GM19468 (cell line): ENCODE results near the gene ATF7.
"Not testable (repeated sequence)": the region's sequence is repeated elsewhere in the genome, so short reads cannot be mapped to it uniquely, and the experiment has no call there.

Experiments
- ATAC-seq: cut with Tn5 transposase; IDR thresholded peaks from one replicate; pipeline ENCODE4 v1.9.1; 2021; ENCODE audit warnings: mild to moderate bottlenecking, moderate library complexity, moderate number of reproducible peaks; ENCODE audit not compliant: unreplicated experiment; ENCODE audit errors: extremely low read depth

Gene ATF7

DNA sequence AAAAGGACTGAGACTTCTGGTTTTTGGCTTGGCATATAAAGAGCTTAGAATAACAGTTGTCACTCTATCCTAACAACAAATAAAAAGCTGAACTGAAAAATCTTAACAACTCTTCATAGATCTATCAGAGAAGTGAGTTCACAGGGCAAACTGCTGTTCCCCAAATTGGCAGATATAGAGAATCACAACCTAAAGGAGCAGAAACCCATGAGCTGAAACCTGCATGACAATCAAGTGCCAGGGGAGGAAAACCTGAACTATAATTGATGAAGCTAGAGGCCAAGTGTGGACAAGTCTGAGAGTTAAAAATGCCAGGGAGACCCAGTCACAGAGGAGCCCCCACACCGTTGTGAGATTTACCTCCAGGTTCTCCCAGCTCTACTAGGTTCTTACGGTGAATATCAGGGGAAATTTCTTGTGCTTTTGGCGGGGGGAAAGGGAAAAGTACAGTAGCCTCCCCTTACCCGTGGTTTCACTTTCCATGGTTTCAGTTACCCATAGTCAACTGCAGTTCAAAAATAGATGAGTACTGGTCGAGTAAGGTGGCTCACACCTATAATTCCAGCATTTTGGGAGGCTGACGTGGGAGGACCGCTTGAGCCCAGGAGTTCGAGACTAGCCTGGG is 53.9 kb downstream of the ATF7 start:
- ATAC-seq = no peak

DNA sequence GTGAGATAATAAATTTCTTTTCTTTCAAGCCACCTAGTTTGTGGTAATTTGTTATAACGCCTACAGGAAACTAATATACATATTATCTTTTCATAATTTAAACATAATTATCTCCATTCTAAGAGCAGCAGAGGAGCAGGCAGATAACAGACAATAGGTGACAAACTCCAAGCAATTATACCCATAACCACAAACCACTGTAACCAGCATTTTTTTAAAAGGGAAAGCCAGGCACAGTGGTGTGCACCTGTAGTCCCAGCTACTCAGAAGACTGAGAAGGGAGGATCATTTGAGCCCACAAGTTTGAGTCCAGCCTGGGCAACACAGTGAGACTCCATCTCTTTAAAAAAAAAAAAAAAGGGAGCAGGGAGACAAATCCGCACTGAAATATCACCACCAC is 54.9 kb downstream of the ATF7 start:
- no peak for ATAC-seq

DNA sequence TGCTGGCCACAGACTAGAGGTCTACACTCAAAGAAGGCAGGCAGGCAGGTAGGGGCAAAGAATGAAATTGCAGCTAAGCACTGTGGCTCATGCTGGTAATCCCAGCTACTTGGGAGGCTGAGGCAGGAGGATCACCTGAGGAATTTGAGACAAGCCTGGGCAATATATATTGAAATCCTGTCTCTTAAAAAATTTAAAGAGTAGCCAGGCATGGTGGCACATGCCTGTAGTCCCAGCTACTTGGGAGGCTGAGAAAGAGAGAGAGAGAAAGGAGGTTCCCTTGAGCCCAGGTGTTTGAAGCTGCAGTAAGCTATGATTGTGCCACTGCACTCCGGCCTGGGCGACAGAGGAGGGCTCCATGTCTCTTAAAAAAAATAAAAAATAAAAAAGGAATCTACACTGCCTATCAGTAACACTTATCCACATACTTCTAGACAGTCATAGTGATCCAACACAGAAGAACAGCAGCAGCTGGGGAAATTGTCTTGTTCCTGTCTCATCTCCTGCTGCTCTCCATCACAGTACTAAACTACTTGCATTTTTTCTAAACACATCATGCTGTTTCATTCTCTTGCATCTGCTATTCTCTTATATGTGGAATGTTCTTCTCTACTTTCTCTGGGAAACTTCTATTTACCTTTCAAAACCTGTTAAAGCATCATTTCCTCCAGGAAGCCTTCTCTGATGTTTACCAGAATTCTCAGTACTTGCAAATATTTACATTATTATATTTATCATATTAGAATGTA is 57.2 kb downstream of the ATF7 start:
- no peak for ATAC-seq

DNA sequence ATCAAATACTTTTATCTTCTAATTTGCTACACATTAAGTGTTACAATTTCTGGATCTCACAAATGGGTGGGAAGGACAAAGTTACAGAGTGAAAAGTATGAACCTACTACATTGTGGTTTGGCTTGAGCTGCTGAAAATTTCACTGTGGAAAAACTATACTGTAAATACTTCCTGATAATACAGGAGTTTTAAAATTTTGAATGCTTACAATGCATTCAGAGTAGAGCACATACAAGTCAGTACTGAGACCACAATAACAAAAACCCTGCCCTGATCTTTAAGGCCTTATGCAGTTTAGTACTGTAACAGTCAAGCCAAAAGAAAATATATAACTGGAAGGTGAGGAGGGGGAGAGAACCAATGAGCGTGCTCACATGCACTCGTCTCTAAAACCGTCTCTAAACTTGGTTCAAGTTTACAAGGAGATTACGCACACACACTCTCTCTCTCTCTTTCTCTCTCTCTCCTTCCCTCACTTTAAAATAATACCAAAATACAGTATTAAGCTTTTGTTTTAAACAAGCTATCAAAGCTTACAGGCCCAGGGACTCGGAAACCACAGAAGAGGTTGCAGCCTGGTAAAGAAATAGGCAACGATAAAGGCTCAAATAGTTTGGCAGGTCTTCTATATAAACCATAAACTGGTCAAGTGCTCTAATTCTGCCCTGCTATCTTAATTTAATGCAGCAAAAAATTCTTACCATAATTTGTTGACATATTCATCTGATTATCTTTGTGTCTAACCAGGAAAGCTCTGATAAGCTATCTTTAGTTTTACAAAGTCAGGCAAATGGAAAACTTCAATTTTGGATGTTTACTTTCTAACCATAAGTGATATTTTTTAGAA is 58.0 kb downstream of the ATF7 start:
- ATAC-seq = no peak

DNA sequence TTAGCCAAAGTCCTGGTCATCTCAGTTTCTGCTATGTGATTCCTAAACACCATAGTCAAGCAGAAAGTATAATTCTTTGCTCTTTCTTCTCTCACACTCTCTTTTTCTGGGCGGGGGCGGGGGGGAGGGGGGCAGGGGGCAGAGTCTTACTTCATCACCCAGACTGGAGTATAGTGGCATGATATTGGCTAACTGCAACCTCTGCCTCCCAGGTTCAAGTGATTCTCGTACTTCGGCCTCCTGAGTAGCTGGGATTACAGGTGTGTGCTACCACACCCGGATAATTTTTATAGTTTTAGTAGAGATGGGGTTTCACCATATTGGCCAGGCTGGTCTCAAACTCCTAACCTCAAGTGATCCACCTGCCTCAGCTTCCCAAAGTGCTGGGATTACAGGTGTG is 60.8 kb downstream of the ATF7 start:
- not testable (repeated sequence) for ATAC-seq

DNA sequence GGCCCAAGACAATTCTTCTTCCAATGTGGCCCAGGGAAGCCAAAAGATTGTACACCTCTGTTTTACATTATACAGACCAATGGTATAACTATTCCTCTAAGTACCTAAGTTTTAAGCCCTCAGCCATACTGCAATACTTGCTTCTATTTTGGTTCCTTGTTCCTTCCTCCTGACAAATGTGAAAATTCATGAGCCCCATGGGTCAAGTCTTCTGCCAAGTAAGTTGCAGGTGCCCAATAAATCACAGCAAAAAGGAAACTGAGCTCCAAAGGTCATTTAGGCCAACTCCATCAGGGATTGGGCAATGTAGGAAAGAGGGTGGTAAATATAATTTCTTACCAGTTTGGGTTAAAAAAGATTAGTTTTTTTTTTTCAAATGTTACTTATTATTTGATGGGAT is 61.2 kb downstream of the ATF7 start:
- no peak for ATAC-seq

DNA sequence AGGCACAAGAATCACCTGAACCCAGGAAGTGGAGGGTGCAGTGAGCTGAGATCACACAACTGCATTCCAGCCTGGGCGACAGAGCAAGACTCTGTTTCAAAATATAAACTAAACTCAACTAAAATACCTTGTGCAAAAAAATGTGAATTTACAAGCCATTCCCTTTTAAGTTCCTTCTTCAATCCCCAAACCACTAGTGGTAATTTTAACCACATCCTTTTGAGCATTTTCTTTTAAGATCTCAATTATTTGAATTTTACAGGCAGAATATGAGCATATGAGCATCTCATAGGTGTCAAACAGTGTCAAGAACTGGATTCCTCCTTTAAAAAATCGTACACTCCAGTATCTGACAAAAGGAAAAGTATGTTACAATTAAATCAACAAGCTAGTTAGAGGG is 61.9 kb downstream of the ATF7 start:
- ATAC-seq = no peak

DNA sequence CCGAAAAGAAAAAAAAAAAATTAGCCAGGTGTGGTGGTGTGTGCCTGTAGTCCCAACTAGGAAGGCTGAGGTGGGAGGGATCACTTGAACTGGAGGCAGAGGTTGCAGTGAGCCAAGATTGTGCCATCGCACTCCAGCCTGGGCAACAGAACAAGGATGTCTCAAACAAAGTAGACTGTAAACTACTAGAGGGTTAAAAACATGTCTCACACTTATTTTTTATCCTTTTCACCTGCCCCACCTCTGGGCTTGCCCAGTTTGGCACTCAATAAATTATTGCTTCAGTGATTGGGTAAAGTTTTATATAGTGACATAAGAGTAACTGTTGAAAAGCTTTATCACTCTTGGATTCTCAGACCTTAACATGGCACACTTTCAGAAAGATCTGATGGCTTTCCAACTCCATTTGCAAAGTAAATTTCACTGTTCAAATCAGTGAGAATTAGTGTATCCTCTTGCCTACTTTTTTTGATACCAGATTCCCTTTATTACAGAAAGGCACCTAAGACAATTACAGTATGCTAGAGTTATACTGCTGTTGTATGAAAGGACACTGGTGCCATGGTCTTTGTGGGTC is 62.6 kb downstream of the ATF7 start:
- no peak for ATAC-seq

DNA sequence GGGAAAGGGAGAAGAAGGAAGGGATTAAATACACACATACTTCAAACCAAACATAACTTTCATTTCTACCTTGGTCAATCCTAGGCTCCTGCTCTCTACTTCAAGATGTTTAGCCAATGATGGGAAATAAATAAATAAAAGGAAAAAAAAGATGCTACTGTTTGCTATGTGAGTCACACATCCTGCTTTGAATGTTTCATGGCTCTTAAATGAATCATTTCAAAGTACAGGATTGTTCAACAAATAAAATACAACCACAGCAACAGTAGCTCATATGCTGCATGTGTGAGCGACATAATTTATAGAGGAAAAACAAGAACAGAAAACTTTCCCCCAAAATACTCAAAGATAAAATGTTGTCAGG is 64.6 kb downstream of the ATF7 start:
- ATAC-seq = no peak

DNA sequence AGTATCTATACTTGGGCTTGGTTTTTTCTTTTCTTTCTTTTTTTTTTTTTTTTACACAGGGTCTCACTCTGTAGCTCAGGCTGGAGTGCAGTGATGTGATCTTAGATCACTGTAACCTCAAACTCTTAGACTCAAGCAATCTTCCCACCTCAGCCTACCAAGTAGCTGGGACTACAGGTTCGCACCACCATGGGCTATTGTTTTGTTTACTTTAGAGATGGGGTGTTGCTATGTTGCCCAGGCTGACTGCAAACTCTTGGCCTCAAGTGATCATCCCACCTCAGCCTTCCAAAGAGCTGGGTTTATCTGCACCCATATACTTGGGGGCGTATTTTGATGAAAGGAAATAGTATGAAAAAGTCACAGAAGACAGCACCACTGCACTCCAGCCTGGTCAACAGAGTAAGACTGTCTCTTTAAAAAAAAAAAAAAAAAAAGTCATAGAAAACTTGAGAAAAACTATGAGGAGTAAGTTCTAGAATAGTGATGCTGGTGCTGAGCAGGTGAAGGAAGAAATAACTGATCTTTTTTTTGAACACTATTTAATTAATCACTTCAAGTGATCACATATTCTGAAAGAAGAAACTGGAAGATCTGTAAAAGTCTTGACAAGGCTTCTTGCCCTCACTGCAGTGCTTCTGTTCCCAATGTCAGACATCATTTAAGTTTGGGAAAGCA is 65.1 kb downstream of the ATF7 start:
- no peak for ATAC-seq

DNA sequence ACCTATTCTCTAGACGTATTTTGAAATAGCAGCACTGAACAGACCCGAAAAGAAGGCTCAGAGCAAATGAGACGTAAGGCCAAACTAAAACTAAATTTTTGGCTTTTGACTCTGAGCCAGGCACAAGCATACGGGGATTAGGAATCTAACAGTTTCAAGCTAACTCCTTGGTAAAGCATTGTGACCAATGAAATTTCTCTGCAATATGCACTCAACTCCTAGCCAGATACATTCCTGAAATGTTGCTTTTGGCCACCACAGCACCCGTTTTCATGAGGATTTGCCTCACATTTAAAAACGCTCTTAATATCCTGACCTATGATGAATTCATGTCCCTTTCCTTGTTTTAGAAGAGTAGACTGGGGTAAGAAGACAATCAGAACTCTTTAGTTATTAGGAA is 65.8 kb downstream of the ATF7 start:
- ATAC-seq = no peak

DNA sequence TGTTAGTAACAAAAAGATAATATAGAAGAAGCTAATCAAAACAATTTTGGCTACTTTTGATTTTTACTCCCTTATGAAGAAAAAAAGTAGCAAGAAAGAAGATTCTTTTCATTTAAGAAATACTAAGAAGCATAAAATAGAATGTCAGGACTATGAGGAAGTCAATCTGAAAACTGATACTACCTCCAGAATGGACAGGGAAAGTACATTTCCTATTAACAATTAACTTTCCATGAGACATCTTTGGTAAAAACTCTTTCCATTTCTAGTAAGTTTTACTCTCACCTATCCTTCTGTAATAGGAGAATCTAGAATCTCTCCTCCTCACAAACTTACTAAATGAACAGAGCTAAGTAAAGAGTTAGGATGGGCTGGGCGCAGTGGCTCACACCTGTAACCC is 67.6 kb downstream of the ATF7 start:
- ATAC-seq = no peak

DNA sequence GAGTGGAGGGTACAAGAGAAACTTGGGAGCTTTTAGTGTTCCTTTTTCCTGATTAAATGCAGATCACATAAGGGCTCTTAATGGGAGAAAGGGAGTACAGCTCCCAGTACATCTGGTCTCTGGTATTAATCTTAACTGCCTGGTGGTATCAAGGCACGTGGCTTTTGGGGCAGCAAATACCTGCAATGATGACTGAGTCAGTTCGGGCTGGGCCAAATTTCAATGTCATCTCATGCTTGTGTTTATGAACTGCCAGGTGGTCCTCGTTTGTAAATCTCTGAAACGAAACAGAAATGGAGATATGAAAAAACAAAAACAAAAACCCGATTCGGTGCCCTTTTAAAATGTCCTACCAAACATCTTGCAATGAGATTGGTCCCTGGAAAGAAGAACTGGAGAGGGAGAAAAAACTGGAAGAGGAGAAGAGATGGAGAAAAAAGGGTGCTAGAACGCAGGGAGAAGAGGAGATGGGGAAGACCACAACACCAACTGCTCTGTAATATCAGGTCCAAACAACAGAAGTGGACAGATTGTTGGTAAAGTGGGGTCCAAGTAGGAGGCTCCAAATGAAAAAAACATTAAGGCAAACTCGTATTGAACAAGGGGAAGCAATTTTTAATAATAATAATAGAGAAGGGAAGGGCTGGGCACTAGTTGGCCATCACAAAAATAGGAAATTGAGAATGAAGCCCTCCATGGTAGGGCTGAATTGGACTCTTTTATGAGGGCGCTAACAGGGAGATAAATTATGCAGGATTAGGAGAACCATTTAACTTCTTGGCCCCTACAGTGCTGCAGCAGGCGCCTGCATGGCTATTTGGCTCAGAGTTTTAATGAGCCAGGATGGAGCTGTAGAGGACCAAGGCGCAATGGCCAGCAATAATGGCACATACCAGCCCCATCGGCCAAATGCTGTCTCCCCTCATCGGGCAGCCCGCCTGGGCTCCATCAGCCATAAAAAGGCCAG is 73.5 kb downstream of the ATF7 start:
- no peak for ATAC-seq

DNA sequence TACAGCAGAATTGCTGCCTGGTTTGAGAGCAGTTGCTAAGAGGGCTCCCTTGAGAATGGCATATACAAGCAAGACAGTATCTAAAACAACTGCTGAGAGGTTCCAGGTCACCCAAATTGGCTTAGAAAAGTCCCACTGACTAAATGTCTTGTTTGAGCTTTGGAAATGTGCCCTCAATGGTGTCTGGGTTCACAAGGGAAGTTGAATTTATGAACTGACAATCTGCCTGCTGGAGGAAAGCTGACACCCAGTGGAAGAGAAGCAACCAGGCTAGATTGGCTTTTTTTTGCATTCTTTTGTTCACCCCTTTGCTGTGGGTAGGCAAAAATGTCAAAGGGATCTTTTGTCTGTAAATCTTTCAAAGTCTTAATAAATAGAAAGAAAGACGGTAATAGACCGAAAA is 74.3 kb downstream of the ATF7 start:
- ATAC-seq = no peak

DNA sequence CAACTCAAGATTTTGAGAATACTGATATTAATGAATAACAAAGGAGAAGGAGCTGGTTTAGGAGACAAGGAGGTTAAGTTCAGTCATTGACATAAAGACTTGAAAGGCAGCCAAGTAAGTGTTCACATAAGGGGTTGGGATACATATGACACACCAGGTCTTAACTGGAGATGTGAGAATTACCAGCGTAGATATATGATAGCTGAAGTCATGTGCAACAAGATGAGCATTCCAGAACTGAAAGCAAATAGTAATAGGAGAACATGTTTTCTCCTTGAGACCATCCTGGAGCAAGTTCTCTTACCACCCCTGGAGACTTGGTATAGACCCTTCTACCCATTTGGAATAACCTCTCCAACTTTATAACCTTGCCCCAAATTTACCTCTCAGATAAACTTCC is 75.6 kb downstream of the ATF7 start:
- ATAC-seq = no peak

DNA sequence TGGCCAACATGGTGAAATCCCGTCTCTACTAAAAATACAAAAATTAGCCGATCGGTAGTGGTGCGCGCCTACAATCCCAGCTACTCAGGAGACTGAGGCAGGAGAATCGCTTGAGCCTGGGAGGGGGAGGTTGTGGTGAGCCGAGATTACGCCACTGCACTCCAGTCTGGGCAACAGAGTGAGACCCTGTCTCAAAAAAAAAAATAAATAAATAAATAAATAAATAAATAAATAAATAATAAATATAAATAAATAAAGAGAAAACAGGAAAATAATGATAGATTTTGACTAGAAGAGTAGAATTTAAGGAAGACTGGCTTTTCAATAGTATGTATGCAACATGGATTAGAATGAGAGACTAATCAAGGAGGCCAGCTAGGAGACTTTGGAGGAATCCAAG is 76.1 kb downstream of the ATF7 start:
- not testable (repeated sequence) for ATAC-seq

DNA sequence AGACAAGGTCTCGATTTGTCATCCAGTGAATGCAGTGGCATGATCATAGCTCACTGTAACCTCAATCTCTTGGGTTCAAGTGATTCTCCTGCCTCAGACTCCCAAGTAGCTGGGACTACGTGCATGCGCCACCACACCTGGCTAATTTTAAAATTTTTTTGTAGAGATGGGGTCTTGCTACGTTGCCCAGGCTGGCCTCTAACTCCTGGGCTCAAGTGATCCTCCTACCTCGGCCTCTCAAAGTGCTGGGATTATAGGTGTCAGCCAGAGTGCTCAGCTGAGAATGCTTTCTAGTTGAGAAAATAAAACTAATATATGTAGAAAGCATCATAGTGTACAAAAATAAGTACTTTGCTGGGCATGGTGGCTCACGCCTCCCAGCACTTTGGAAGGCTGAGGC is 77.8 kb downstream of the ATF7 start:
- ATAC-seq = not testable (repeated sequence)

DNA sequence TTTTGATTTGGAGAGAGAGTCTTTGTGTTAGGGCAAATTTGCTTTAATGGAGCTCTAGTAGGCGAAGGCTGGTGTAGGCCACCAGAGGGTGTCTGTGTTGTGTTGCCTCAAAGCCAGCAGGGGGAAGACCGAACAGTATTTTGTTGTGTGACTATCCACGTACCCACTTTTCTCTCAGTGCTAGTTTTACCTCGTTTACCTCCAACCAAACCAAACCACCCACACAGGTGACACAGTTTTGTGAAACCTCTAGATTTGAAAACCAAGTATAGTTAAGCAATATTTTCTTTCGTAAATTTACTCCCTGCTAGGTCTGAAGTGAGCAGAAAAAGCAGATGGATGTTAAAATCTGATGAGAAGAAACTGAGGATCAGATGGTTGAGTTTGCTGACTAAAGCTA is 82.6 kb downstream of the ATF7 start:
- ATAC-seq = no peak

DNA sequence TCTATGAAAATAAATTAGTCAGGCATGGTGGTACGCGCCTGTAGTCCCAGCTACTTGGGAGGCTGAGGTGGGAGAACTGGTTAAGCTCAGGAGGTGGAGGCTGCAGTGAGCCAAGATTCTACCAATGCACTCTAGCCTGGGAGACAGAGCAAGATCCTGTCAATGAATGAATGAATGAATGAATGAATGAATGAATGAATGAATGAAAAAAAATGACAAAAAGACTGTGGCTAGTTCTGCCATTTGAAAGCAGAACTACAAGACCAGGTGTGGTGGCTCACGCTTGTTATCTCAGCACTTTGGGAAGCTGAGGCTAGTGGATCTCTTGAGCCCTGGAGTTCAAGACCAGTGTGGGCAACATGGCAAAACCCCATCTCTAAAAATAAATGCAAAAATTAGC is 86.7 kb downstream of the ATF7 start:
- ATAC-seq = no peak
